Measurements from ENCODE around the gene GATD1.

- TF ChIP-seq ZNF830 (tag by site-specific recombination; IDR thresholded peaks at IDR 0.05; ENCODE audit: low read depth) (no peak), CTCF (tag by site-specific recombination; IDR thresholded peaks at IDR 0.05) (no peak), MEIS1 (CRISPR knock-in tag; IDR thresholded peaks at IDR 0.05; ENCODE audit: borderline replicate concordance) (no peak), ZBTB49 (tag by site-specific recombination; IDR thresholded peaks at IDR 0.05; ENCODE audit: low read depth) (no peak), ZNF558 (tag by site-specific recombination; IDR thresholded peaks at IDR 0.05) (no peak), SP2 (tag by site-specific recombination; IDR thresholded peaks at IDR 0.05) (no peak), ZNF449 (tag by site-specific recombination; IDR thresholded peaks at IDR 0.05) (no peak), ZNF280D (tag by site-specific recombination; IDR thresholded peaks at IDR 0.05) (no peak), ZNF571 (tag by site-specific recombination; IDR thresholded peaks at IDR 0.05) (no peak), ZSCAN5A (tag by site-specific recombination; IDR thresholded peaks at IDR 0.05) (no peak), ZFP37 (tag by site-specific recombination; IDR thresholded peaks at IDR 0.05) (no peak), ZBTB21 (tag by site-specific recombination; IDR thresholded peaks at IDR 0.05) (no peak), ZNF654 (tag by site-specific recombination; IDR thresholded peaks at IDR 0.05; ENCODE audit: low read depth) (no peak)
Measured at GRCh38 chr11:788953-789940, 12.0 kb upstream of the GATD1 start.

Measured in HEK293 (cell line).